GM12874 (cell line): ENCODE measurements around the gene SFR1.

Experiments
- CTCF ChIP-seq: IDR thresholded peaks from 2 replicates; pipeline ENCODE4 v1.5.1; 2011; ENCODE audit warnings: low read depth, mild to moderate bottlenecking, control low read depth, low read length, moderate library complexity; ENCODE audit not compliant: insufficient read depth

The SFR1 gene

GRCh38 chr10:104170610-104171254 lies 48.8 kb downstream of the SFR1 start:
- no peak for TF ChIP-seq CTCF
